ENCODE measurements around the gene SAMD1. TPM values are rescaled to one million over a fixed set of nuclear protein-coding genes. Genes with fewer than 3 reads are reported as not detected.

SAMD1 gene
- total RNA-seq, 1 donor: 27.9 TPM

- no peaks in the 10 kb centered on the region for H3K79me2 ChIP-seq (ENCODE audit: insufficient read depth, low read length)
- DNase-seq (ENCODE audit: insufficient read length, low spot score, missing footprints): peak; percentile 51
Observed at GRCh38 chr19:14056741-14057356, 33.7 kb downstream of the SAMD1 start.

DNA sequence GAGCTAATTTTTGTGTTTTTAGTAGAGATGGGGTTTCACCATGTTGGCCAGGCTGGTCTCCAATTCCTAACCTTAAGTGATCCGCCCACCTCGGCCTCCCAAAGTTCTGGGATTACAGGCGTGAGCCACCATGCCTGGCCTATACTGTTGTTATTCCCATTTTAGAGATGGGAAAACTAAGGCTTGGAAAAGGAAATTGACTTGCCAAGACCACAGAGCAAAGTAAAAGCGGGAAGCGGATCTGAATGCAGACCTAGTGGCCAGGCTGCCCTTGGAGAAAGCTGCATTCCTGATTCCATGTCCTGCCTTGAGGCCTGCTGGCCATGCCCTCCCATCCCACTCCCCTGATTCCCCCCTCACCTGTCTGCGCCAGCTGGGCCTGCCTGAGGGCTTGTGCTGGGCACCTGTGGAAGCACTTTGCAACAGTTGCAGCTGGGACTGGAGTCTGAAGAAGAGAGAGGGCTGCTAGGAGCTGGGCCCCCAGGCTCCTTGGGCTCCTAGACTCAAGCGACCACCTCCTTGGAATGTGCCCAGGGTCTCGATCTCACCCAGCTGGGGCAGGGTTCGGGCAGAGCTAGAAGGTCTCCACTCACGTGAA lies 34.4 kb downstream of the SAMD1 start:
- peak; percentile 52 for DNase-seq (ENCODE audit: insufficient read length, low spot score, missing footprints)
- H4K20me1 ChIP-seq (ENCODE audit: insufficient read depth, low read length): no peaks in the 10 kb centered on the region
- no peaks in the 10 kb centered on the region for H3K4me1 ChIP-seq (ENCODE audit: insufficient read depth, low read length)
- H3K79me2 ChIP-seq (ENCODE audit: insufficient read depth, low read length): no peaks in the 10 kb centered on the region
- no peaks in the 10 kb centered on the region for H3K36me3 ChIP-seq (ENCODE audit: insufficient read depth, low read length)
- H3K4me2 ChIP-seq (ENCODE audit: insufficient read depth, low read length): no peak overlapping the region
- H3K27me3 ChIP-seq (ENCODE audit: insufficient read depth, low read length): peaks cover 18% of the 10 kb centered on the region
- no peak for TF ChIP-seq CTCF (IDR thresholded peaks at IDR 0.05; ENCODE audit: extremely low read depth, low read depth, low read length)
- no peak overlapping the region for H3K4me3 ChIP-seq (ENCODE audit: insufficient read depth, low read length)
- no peak overlapping the region for H2AFZ ChIP-seq (ENCODE audit: low read length)
- no peak overlapping the region for H3K27ac ChIP-seq (ENCODE audit: low read depth, low read length)
- no peaks in the 10 kb centered on the region for H3K9me3 ChIP-seq (ENCODE audit: low read depth, low read length)

More at GRCh38 chr19:14056741-14057356, 33.7 kb downstream of the SAMD1 start:
- Histone ChIP-seq H3K4me3 (ENCODE audit: insufficient read depth, low read length) (no peak overlapping the region), H2AFZ (ENCODE audit: low read length) (no peak overlapping the region), H3K4me1 (ENCODE audit: insufficient read depth, low read length) (no peaks in the 10 kb centered on the region), H3K27ac (ENCODE audit: low read depth, low read length) (no peak overlapping the region), H3K36me3 (ENCODE audit: insufficient read depth, low read length) (no peaks in the 10 kb centered on the region), H3K4me2 (ENCODE audit: insufficient read depth, low read length) (peak overlapping the region; percentile 43), H3K27me3 (ENCODE audit: insufficient read depth, low read length) (peaks cover 18% of the 10 kb centered on the region), H4K20me1 (ENCODE audit: insufficient read depth, low read length) (no peaks in the 10 kb centered on the region), H3K9me3 (ENCODE audit: low read depth, low read length) (no peaks in the 10 kb centered on the region)
- no peak for TF ChIP-seq CTCF (IDR thresholded peaks at IDR 0.05; ENCODE audit: extremely low read depth, low read depth, low read length)

DNA sequence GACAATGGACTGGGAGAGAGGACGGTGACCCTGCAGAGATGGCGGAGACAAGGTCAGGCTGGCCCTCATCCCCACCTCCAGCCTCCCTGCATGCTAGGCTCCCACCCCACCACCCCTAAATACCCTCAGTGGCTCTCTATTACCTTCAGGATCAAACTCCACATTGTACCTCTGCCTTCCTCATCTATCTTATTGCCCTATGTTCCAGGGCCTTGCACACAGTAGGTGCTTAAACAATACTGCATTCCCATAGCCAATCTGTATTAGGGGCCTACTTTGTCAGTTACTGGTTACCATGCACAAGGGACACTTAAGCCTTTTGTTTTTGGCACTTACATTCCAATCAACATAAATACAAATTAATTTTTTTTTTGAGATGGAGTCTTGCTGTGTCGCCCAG lies 35.2 kb downstream of the SAMD1 start:
- Histone ChIP-seq H3K4me3 (ENCODE audit: insufficient read depth, low read length) (no peak overlapping the region), H2AFZ (ENCODE audit: low read length) (no peak overlapping the region), H3K27ac (ENCODE audit: low read depth, low read length) (no peak overlapping the region), H3K4me1 (ENCODE audit: insufficient read depth, low read length) (no peaks in the 10 kb centered on the region), H3K9me3 (ENCODE audit: low read depth, low read length) (no peaks in the 10 kb centered on the region), H4K20me1 (ENCODE audit: insufficient read depth, low read length) (no peaks in the 10 kb centered on the region), H3K36me3 (ENCODE audit: insufficient read depth, low read length) (no peaks in the 10 kb centered on the region), H3K4me2 (ENCODE audit: insufficient read depth, low read length) (no peak overlapping the region), H3K27me3 (ENCODE audit: insufficient read depth, low read length) (peaks cover 18% of the 10 kb centered on the region), H3K79me2 (ENCODE audit: insufficient read depth, low read length) (no peaks in the 10 kb centered on the region)
- TF ChIP-seq CTCF (IDR thresholded peaks at IDR 0.05; ENCODE audit: extremely low read depth, low read depth, low read length): no peak
- DNase-seq (ENCODE audit: insufficient read length, low spot score, missing footprints): peak; percentile 52

- H3K36me3 ChIP-seq (ENCODE audit: insufficient read depth, low read length): no peaks in the 10 kb centered on the region
- no peak overlapping the region for H3K27ac ChIP-seq (ENCODE audit: low read depth, low read length)
- no peaks in the 10 kb centered on the region for H3K4me1 ChIP-seq (ENCODE audit: insufficient read depth, low read length)
- H3K9me3 ChIP-seq (ENCODE audit: low read depth, low read length): no peaks in the 10 kb centered on the region
- no peak overlapping the region for H3K4me3 ChIP-seq (ENCODE audit: insufficient read depth, low read length)
- no peaks in the 10 kb centered on the region for H3K79me2 ChIP-seq (ENCODE audit: insufficient read depth, low read length)
- no peak for TF ChIP-seq CTCF (IDR thresholded peaks at IDR 0.05; ENCODE audit: extremely low read depth, low read depth, low read length)
- peaks cover 15% of the 10 kb centered on the region for H3K27me3 ChIP-seq (ENCODE audit: insufficient read depth, low read length)
- H2AFZ ChIP-seq (ENCODE audit: low read length): no peak overlapping the region
- peak; percentile 73 for DNase-seq (ENCODE audit: insufficient read length, low spot score, missing footprints)
- no peak overlapping the region for H3K4me2 ChIP-seq (ENCODE audit: insufficient read depth, low read length)
- H4K20me1 ChIP-seq (ENCODE audit: insufficient read depth, low read length): no peaks in the 10 kb centered on the region
Observed at GRCh38 chr19:14054721-14055120, 35.8 kb downstream of the SAMD1 start.

Data from osteoblast (primary cell).